H1 (cell line): ENCODE results near the gene CDK10.

Experiments
- EZH2 ChIP-seq: fragments of 200-600 bp; sonication (generic); IDR thresholded peaks from 2 replicates; pipeline ENCODE4 v1.7.1; 2012; ENCODE audit warnings: low read depth, mild to moderate bottlenecking, moderate library complexity, low read length, inconsistent platforms; ENCODE audit not compliant: severe bottlenecking
- HDAC6 ChIP-seq: IDR thresholded peaks from one replicate; pipeline ENCODE4 v1.7.1; 2012; ENCODE audit warnings: low read depth, mild to moderate bottlenecking, inconsistent platforms, low read length, moderate library complexity
- NANOG ChIP-seq: IDR thresholded peaks from 2 replicates; pipeline ENCODE4 v1.6.1; 2011; ENCODE audit warnings: low read length, low read depth, mild to moderate bottlenecking, inconsistent platforms; ENCODE audit not compliant: insufficient read depth, poor library complexity, severe bottlenecking
- POLR2A ChIP-seq, 2 experiments: IDR thresholded peaks; 1 replicate in 1 of 2; 2 replicates in 1 of 2; pipeline ENCODE4 v1.6.1; 2011; ENCODE audit warnings: low read depth in 2 of 2, low read length in 2 of 2, mild to moderate bottlenecking in 2 of 2; ENCODE audit errors: control extremely low read depth in 1 of 2
- RAD21 ChIP-seq, 2 experiments: IDR thresholded peaks in 1 of 2; conservative IDR thresholded peaks in 1 of 2; 2 replicates each; pipeline ENCODE4 v1.6.1; 2011; ENCODE audit warnings: low read depth in 2 of 2, low read length in 2 of 2, improper control_type of control experiment in 1 of 2, inconsistent platforms in 1 of 2, mild to moderate bottlenecking in 1 of 2, moderate library complexity in 1 of 2
- RFX5 ChIP-seq: IDR thresholded peaks from 2 replicates; pipeline ENCODE4 v1.6.1; 2011; ENCODE audit warnings: low read depth, low read length, improper control_type of control experiment, borderline replicate concordance
- RNF2 ChIP-seq: fragments of 200-900, 300-1000 bp; sonication (generic); IDR thresholded peaks from 2 replicates; pipeline ENCODE4 v1.7.1; 2016; ENCODE audit warnings: borderline replicate concordance, low read depth, mild to moderate bottlenecking, antibody characterized with exemption, low read length; ENCODE audit not compliant: poor library complexity, severe bottlenecking; ENCODE audit errors: missing control alignments
- SUZ12 ChIP-seq: fragments of 200-600 bp; sonication (generic); IDR thresholded peaks from 2 replicates; pipeline ENCODE4 v1.6.1; 2012; ENCODE audit warnings: mild to moderate bottlenecking, inconsistent platforms, low read length, moderate library complexity, mixed read lengths
- TAF1 ChIP-seq: IDR thresholded peaks from 2 replicates; pipeline ENCODE4 v1.6.1; 2011; ENCODE audit warnings: mild to moderate bottlenecking, low read depth, low read length
- ZNF274 ChIP-seq: IDR thresholded peaks from 2 replicates; pipeline ENCODE4 v1.7.0; 2012; ENCODE audit warnings: low read length, borderline replicate concordance; ENCODE audit errors: extremely low read depth
- TF ChIP-seq, protein P1 (sequence below), 3 experiments: IDR thresholded peaks; 1 replicate in 2 of 3; 2 replicates in 1 of 3; pipeline versions ENCODE4 v1.5.1 to v1.6.1; 2011; ENCODE audit warnings: low read length in 3 of 3, mild to moderate bottlenecking in 3 of 3, inconsistent platforms in 2 of 3, low read depth in 1 of 3, moderate library complexity in 1 of 3; ENCODE audit not compliant: insufficient read depth in 1 of 3; ENCODE audit errors: control extremely low read depth in 1 of 3
- TF ChIP-seq, protein P2 (sequence below): IDR thresholded peaks from 2 replicates; pipeline ENCODE4 v1.6.1; 2011; ENCODE audit warnings: low read length, improper control_type of control experiment

DNA sequence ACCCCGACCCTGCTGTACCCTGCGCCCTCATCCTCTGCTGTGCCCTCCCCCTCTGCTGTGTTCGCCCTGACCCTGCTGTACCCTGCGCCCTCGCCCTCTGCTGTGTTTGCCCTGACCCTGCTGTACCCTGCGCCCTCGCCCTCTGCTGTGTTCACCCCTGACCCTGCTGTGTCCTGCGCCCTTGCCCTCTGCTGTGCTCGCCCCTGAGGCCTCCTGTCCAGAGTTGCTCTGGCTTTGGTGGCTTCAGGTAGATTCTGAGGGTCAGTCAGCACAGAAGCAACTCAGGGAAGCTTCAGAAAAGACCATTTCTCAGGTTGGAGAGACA is 46.4 kb downstream of the CDK10 start:
- TF ChIP-seq, protein P1, sequence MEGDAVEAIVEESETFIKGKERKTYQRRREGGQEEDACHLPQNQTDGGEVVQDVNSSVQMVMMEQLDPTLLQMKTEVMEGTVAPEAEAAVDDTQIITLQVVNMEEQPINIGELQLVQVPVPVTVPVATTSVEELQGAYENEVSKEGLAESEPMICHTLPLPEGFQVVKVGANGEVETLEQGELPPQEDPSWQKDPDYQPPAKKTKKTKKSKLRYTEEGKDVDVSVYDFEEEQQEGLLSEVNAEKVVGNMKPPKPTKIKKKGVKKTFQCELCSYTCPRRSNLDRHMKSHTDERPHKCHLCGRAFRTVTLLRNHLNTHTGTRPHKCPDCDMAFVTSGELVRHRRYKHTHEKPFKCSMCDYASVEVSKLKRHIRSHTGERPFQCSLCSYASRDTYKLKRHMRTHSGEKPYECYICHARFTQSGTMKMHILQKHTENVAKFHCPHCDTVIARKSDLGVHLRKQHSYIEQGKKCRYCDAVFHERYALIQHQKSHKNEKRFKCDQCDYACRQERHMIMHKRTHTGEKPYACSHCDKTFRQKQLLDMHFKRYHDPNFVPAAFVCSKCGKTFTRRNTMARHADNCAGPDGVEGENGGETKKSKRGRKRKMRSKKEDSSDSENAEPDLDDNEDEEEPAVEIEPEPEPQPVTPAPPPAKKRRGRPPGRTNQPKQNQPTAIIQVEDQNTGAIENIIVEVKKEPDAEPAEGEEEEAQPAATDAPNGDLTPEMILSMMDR (IDR thresholded peaks at IDR 0.05; ENCODE audit: control extremely low read depth in 1 of 3, insufficient read depth in 1 of 3, low read depth in 1 of 3, low read length in 3 of 3), result no peak
- TF ChIP-seq ZNF274 (no peak), RFX5 (no peak), RAD21 (IDR thresholded peaks at IDR 0.05 in 1 of 2, conservative IDR thresholded peaks at IDR 0.05 in 1 of 2; ENCODE audit: low read depth in 2 of 2, low read length in 2 of 2) (no peak), TAF1 (no peak), POLR2A (IDR thresholded peaks at IDR 0.05; ENCODE audit: control extremely low read depth in 1 of 2, low read depth in 2 of 2, low read length in 2 of 2) (no peak), EZH2 (no peak), HDAC6 (no peak), RNF2 (no peak), NANOG (no peak), SUZ12 (no peak)
- TF ChIP-seq, protein P2, sequence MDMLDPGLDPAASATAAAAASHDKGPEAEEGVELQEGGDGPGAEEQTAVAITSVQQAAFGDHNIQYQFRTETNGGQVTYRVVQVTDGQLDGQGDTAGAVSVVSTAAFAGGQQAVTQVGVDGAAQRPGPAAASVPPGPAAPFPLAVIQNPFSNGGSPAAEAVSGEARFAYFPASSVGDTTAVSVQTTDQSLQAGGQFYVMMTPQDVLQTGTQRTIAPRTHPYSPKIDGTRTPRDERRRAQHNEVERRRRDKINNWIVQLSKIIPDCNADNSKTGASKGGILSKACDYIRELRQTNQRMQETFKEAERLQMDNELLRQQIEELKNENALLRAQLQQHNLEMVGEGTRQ, result no peak
